HCT116 (cell line): ENCODE data around the gene THAP2. TPM values are rescaled to one million over a fixed set of nuclear protein-coding genes. Genes with fewer than 3 reads are reported as not detected.

Experiments
- ATAC-seq: fragments of 200-7000 bp; cut with Tn5 transposase; 2 replicates; pipeline ENCODE4 v1.9.1; 2020; ENCODE audit warnings: mild to moderate bottlenecking, moderate library complexity
- BruUV-seq: library from RNA; stranded (reverse); fragments of 400-500 nt; replicated peaks from 2 replicates; lab custom pipeline; 2021; lab: Mats Ljungman, UMichigan
- CTCF ChIA-PET: fragments of 300-600 bp; sonication (Branson Sonifier 250); formaldehyde crosslinking; loops from one replicate; lab custom pipeline; 2021; ENCODE audit warnings: antibody characterized with exemption; lab: Charles Lee
- POLR2A ChIA-PET: fragments of 300-600, 350-600 bp; sonication (Branson Sonifier 250); formaldehyde crosslinking; loops from one replicate; lab custom pipeline; 2021; ENCODE audit warnings: antibody characterized with exemption; lab: Charles Lee
- RAD21 ChIA-PET, 2 experiments: fragments of 300-600 bp; sonication (Branson Sonifier 250); formaldehyde crosslinking; loops; one replicate each; lab custom pipeline; 2023; ENCODE audit warnings: low total read pairs in 2 of 2; ENCODE audit not compliant: uncharacterized antibody in 2 of 2, unreplicated experiment in 2 of 2, low non-redundant PET in 1 of 2; lab: Charles Lee
- DNase-seq: peaks from one replicate; pipeline ENCODE4 v3.0.0-alpha.2; 2010; ENCODE audit warnings: low read depth, low spot score
- H2AFZ ChIP-seq: fragments of 200-600 bp; shearing (Covaris generic), sonication (generic); 2 replicates; pipeline ENCODE4 v1.6.1; 2017; ENCODE audit warnings: low read depth, mixed run types, mixed read lengths, antibody characterized with exemption, low read length; ENCODE audit not compliant: poor library complexity, severe bottlenecking
- H3K27ac ChIP-seq: 2 replicates; pipeline ENCODE4 v1.5.1; 2012; ENCODE audit warnings: low read depth, low read length
- H3K27me3 ChIP-seq: fragments of 200-600 bp; sonication (generic); 2 replicates; pipeline ENCODE4 v1.6.1; 2016; ENCODE audit warnings: mixed run types, low read length, mixed read lengths; ENCODE audit not compliant: insufficient read depth
- H3K36me3 ChIP-seq, 2 experiments: fragments of 200-500 bp in 1 of 2; fragments of 200-600 bp in 1 of 2; sonication (Bioruptor generic) in 1 of 2; sonication (generic) in 1 of 2; 2 replicates each; pipeline versions ENCODE4 v1.5.1 to v1.6.1; 2014 to 2016; ENCODE audit warnings: low read length in 2 of 2, inconsistent platforms in 1 of 2, mixed read lengths in 1 of 2, mixed run types in 1 of 2; ENCODE audit not compliant: insufficient read depth in 2 of 2, control insufficient read depth in 1 of 2
- H3K4me1 ChIP-seq, 2 experiments: fragments of 200-600 bp in 1 of 2; sonication (generic) in 1 of 2; 2 replicates each; pipeline versions ENCODE4 v1.5.1 to v1.6.1; 2012 to 2017; ENCODE audit warnings: low read length in 2 of 2, inconsistent platforms in 1 of 2, mild to moderate bottlenecking in 1 of 2, mixed read lengths in 1 of 2, mixed run types in 1 of 2, moderate library complexity in 1 of 2; ENCODE audit not compliant: insufficient read depth in 2 of 2, control insufficient read depth in 1 of 2
- H3K4me2 ChIP-seq: fragments of 200-600 bp; sonication (generic); 2 replicates; pipeline ENCODE4 v1.6.1; 2017; ENCODE audit warnings: mixed run types, low read length, mixed read lengths
- H3K4me3 ChIP-seq, 2 experiments: fragments of 200-600 bp in 1 of 2; sonication (generic) in 1 of 2; replicated peaks in 1 of 2; 2 replicates each; pipeline ENCODE4 v1.5.1; 2011 to 2016; ENCODE audit warnings: low read length in 2 of 2, control low read depth in 1 of 2, low read depth in 1 of 2, mild to moderate bottlenecking in 1 of 2, mixed read lengths in 1 of 2, mixed run types in 1 of 2
- H3K79me2 ChIP-seq: fragments of 200-600 bp; sonication (generic); 2 replicates; pipeline ENCODE4 v1.6.1; 2017; ENCODE audit warnings: mild to moderate bottlenecking, mixed run types, low read length, moderate library complexity, mixed read lengths; ENCODE audit not compliant: insufficient read depth
- H3K9ac ChIP-seq: fragments of 200-600 bp; sonication (generic); 2 replicates; pipeline ENCODE4 v1.6.1; 2016; ENCODE audit warnings: low read length, mixed read lengths
- H3K9me2 ChIP-seq: fragments of 200-600 bp; sonication (generic), shearing (Covaris generic); 2 replicates; pipeline ENCODE4 v1.6.1; 2017; ENCODE audit warnings: mixed run types, mild to moderate bottlenecking, moderate library complexity; ENCODE audit not compliant: insufficient read depth
- H3K9me3 ChIP-seq, 2 experiments: fragments of 200-500 bp in 1 of 2; fragments of 200-600 bp in 1 of 2; sonication (Bioruptor generic) in 1 of 2; sonication (generic) in 1 of 2; 2 replicates each; pipeline ENCODE4 v1.6.1; 2014 to 2017; ENCODE audit warnings: low read length in 2 of 2, mixed read lengths in 2 of 2, inconsistent platforms in 1 of 2, low read depth in 1 of 2, mild to moderate bottlenecking in 1 of 2, mixed run types in 1 of 2, moderate library complexity in 1 of 2; ENCODE audit not compliant: control insufficient read depth in 1 of 2, insufficient read depth in 1 of 2
- H4K20me1 ChIP-seq: fragments of 200-600 bp; sonication (generic), shearing (Covaris generic); 2 replicates; pipeline ENCODE4 v1.6.1; 2017; ENCODE audit warnings: mixed run types, mild to moderate bottlenecking, moderate library complexity; ENCODE audit not compliant: insufficient read depth
- CBX3 ChIP-seq: IDR thresholded peaks from 2 replicates; pipeline ENCODE4 v1.6.1; 2012; ENCODE audit warnings: low read depth
- CEBPB ChIP-seq: IDR thresholded peaks from 2 replicates; pipeline ENCODE4 v1.6.1; 2012; ENCODE audit warnings: low read depth
- EGR1 ChIP-seq: IDR thresholded peaks from 2 replicates; pipeline ENCODE4 v1.6.1; 2012; ENCODE audit warnings: low read depth
- EZH2 ChIP-seq: fragments of 200-600 bp; sonication (generic); IDR thresholded peaks from 2 replicates; pipeline ENCODE4 v1.6.1; 2017; ENCODE audit warnings: antibody characterized with exemption, mixed run types
- MAX ChIP-seq: IDR thresholded peaks from 2 replicates; pipeline ENCODE4 v1.6.1; 2012
- POLR2A ChIP-seq: IDR thresholded peaks from 2 replicates; pipeline ENCODE4 v1.7.0; 2011; ENCODE audit warnings: borderline replicate concordance; ENCODE audit not compliant: insufficient read depth, insufficient read length; ENCODE audit errors: extremely low read depth
- POLR2AphosphoS5 ChIP-seq: IDR thresholded peaks from 2 replicates; pipeline ENCODE4 v1.6.1; 2011; ENCODE audit warnings: mild to moderate bottlenecking, low read depth, low read length, moderate library complexity
- RAD21 ChIP-seq: IDR thresholded peaks from 2 replicates; pipeline ENCODE4 v1.6.1; 2012; ENCODE audit warnings: low read depth, mild to moderate bottlenecking
- REST ChIP-seq: IDR thresholded peaks from 2 replicates; pipeline ENCODE4 v1.6.1; 2012; ENCODE audit warnings: low read depth
- SP1 ChIP-seq: IDR thresholded peaks from 2 replicates; pipeline ENCODE4 v1.6.1; 2012; ENCODE audit warnings: low read depth
- SRF ChIP-seq: IDR thresholded peaks from 2 replicates; pipeline ENCODE4 v1.6.1; 2012; ENCODE audit warnings: low read depth
- TCF7L2 ChIP-seq: IDR thresholded peaks from 2 replicates; pipeline ENCODE4 v1.7.0; 2011; ENCODE audit warnings: borderline replicate concordance, inconsistent platforms; ENCODE audit not compliant: insufficient read depth, insufficient read length; ENCODE audit errors: extremely low read depth
- YY1 ChIP-seq: IDR thresholded peaks from 2 replicates; pipeline ENCODE4 v1.6.1; 2011; ENCODE audit warnings: low read length, low read depth, moderate library complexity, mild to moderate bottlenecking; ENCODE audit not compliant: insufficient replicate concordance; ENCODE audit errors: extremely low read depth
- ZBTB33 ChIP-seq: IDR thresholded peaks from 2 replicates; pipeline ENCODE4 v1.6.1; 2011; ENCODE audit warnings: mild to moderate bottlenecking, low read length, moderate library complexity; ENCODE audit not compliant: insufficient replicate concordance; ENCODE audit errors: extremely low read depth
- ZNF274 ChIP-seq: fragments of 200-500 bp; sonication (Bioruptor generic); IDR thresholded peaks from 2 replicates; pipeline ENCODE4 v1.6.1; 2014; ENCODE audit warnings: mild to moderate bottlenecking, low read depth, low read length, inconsistent platforms
- intact Hi-C: fragments of 100-400 bp; cut with micrococcal nuclease; formaldehyde crosslinking; loops from 2 replicates; pipeline ENCODE4 v1.10.0; 2022
- total RNA-seq: library from RNA; stranded (reverse); gene quantifications from one replicate; pipeline ENCODE4 v1.2.1, GENCODE V29; 2021; ENCODE audit not compliant: unreplicated experiment

Gene THAP2
- total RNA-seq, 1 experiment from 2014 or later, result 3.7 TPM

- H2AFZ ChIP-seq, result no peak overlapping the region
- BruUV-seq, result no TSS peak
- ChIA-PET POLR2A (interaction anchor here (1.5 kb wide), 1 partner anchor 10 kb away, joined by 5 read pairs; no protein-coding TSS in a partner anchor), CTCF (interaction anchor here (2.9 kb wide), 1 partner anchor 10 kb away, joined by 16 read pairs; no protein-coding TSS in a partner anchor), RAD21 (no interaction called here)
- no peaks in the 10 kb centered on the region; the same call in 1 of the 2 replicates for H4K20me1 ChIP-seq
- no peaks in the 10 kb centered on the region for H3K9me2 ChIP-seq
- no peaks in the 10 kb centered on the region for H3K4me1 ChIP-seq
- no peak for TF ChIP-seq SP1
- no peak for TF ChIP-seq POLR2A
- TF ChIP-seq TCF7L2, result no peak
- no peak for TF ChIP-seq YY1
- TF ChIP-seq CBX3, result no peak
- H3K27me3 ChIP-seq, result no peaks in the 10 kb centered on the region
- H3K79me2 ChIP-seq, result peaks cover 85% of the 10 kb centered on the region
- DNase-seq, result no peak
- intact Hi-C loops, result no loop called here
- no peak overlapping the region for H3K27ac ChIP-seq
- no peak overlapping the region for H3K9ac ChIP-seq
- peaks cover 30 to 42% of the 10 kb centered on the region in 2 experiments for H3K36me3 ChIP-seq
- ATAC-seq, result no peak
- H3K4me2 ChIP-seq, result no peak overlapping the region
- H3K9me3 ChIP-seq, result no peaks in the 10 kb centered on the region
- H3K4me3 ChIP-seq, result no peak overlapping the region
These were observed 17.6 kb upstream of the THAP2 start for GRCh38 chr12:71646512-71646911.

- no peak overlapping the region for H3K9ac ChIP-seq
- H4K20me1 ChIP-seq, result peaks cover 6% of the 10 kb centered on the region; the same call in 1 of the 2 replicates
- no peaks in the 10 kb centered on the region for H3K4me1 ChIP-seq
- no peak overlapping the region for H3K4me2 ChIP-seq
- ChIA-PET RAD21 (no interaction called here), POLR2A (interaction anchor here (1.0 kb wide), 1 partner anchor 15 kb away, joined by 3 read pairs; the partner anchor contains the start of genes THAP2 and ZFC3H1), CTCF (interaction anchor here (2.9 kb wide), 1 partner anchor 12 kb away, joined by 16 read pairs; no protein-coding TSS in a partner anchor)
- ATAC-seq, result no peak
- H3K27me3 ChIP-seq, result no peaks in the 10 kb centered on the region
- H3K36me3 ChIP-seq, result peaks cover 28 to 34% of the 10 kb centered on the region in 2 experiments
- H3K79me2 ChIP-seq, result peaks cover 92% of the 10 kb centered on the region
- DNase-seq, result no peak
- intact Hi-C loops, result no loop called here
- H3K9me3 ChIP-seq, result no peaks in the 10 kb centered on the region
- H2AFZ ChIP-seq, result no peak overlapping the region
- H3K9me2 ChIP-seq, result no peaks in the 10 kb centered on the region
- no peak overlapping the region for H3K4me3 ChIP-seq
- H3K27ac ChIP-seq, result no peak overlapping the region
- no TSS peak for BruUV-seq
- TF ChIP-seq YY1 (no peak), MAX (no peak), RAD21 (no peak), CEBPB (no peak), EZH2 (no peak), ZBTB33 (no peak), TCF7L2 (no peak), SRF (no peak), REST (no peak), POLR2AphosphoS5 (no peak), CBX3 (no peak), EGR1 (no peak), ZNF274 (no peak)
These were observed 15.6 kb upstream of the THAP2 start for GRCh38 chr12:71648537-71648936.
